Ectodermal cell (in vitro differentiated cells): ENCODE results near the gene ICOS. TPM values are rescaled to one million over a fixed set of nuclear protein-coding genes. Genes with fewer than 3 reads are reported as not detected.

Experiments used
- H3K27ac ChIP-seq: 2 replicates; pipeline ENCODE4 v1.7.0; 2013; ENCODE audit warnings: mild to moderate bottlenecking, low read depth, low read length; ENCODE audit not compliant: insufficient read depth, poor library complexity, severe bottlenecking
- H3K27me3 ChIP-seq: 2 replicates; pipeline ENCODE4 v1.7.0; 2013; ENCODE audit warnings: mild to moderate bottlenecking, low read length; ENCODE audit not compliant: insufficient read depth, control insufficient read depth, poor library complexity, severe bottlenecking
- H3K36me3 ChIP-seq: one replicate; pipeline ENCODE4 v1.7.0; 2013; ENCODE audit warnings: low read length; ENCODE audit not compliant: control insufficient read depth, insufficient read depth
- H3K4me1 ChIP-seq: one replicate; pipeline ENCODE4 v1.7.0; 2013; ENCODE audit warnings: low read length; ENCODE audit not compliant: control insufficient read depth, insufficient read depth
- H3K4me3 ChIP-seq: 2 replicates; pipeline ENCODE4 v1.7.0; 2013; ENCODE audit warnings: low read depth, low read length, control low read depth; ENCODE audit not compliant: insufficient read depth
- H3K9me3 ChIP-seq: 2 replicates; pipeline ENCODE4 v1.7.0; 2013; ENCODE audit warnings: mild to moderate bottlenecking, low read length, moderate library complexity; ENCODE audit not compliant: control insufficient read depth
- WGBS, 2 experiments: methylation state at CpG; one replicate each; pipeline ENCODE4 v1.1.7; 2013; ENCODE audit warnings: missing lambda C conversion rate in 2 of 2; 5-methylcytosine and 5-hydroxymethylcytosine counted together
- polyA plus RNA-seq, 4 experiments: library from polyadenylated mRNA; stranded (reverse); fragments of 50-300 nt; gene quantifications; one replicate each; pipeline ENCODE4 v1.2.3, GENCODE V29; 2013

The ICOS gene, protein sequence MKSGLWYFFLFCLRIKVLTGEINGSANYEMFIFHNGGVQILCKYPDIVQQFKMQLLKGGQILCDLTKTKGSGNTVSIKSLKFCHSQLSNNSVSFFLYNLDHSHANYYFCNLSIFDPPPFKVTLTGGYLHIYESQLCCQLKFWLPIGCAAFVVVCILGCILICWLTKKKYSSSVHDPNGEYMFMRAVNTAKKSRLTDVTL
- not detected for polyA plus RNA-seq (2013, experiment 1 of 4)
- not detected for polyA plus RNA-seq (2013, experiment 2 of 4)
- polyA plus RNA-seq (2013, experiment 3 of 4) = not detected
- polyA plus RNA-seq (2013, experiment 4 of 4) = not detected

GRCh38 chr2:203936535-203936934, at the start of gene ICOS:
ICOS (plus strand) TSS chr2:203936763; CDS start chr2:203936815, 52 bp downstream.
- Histone ChIP-seq H3K9me3 (no peaks in the 10 kb centered on the region), H3K27me3 (no peaks in the 10 kb centered on the region), H3K4me1 (no peaks in the 10 kb centered on the region), H3K36me3 (no peaks in the 10 kb centered on the region), H3K27ac (no peak within 1 kb of the TSS), H3K4me3 (no peak within 1 kb of the TSS)
- WGBS, 2 experiments = 87 to 93% methylated on average over 4 to 5 of the region's 5 CpGs

- Histone ChIP-seq H3K4me3 (no peak overlapping the region), H3K27ac (no peak overlapping the region), H3K36me3 (no peaks in the 10 kb centered on the region), H3K9me3 (no peaks in the 10 kb centered on the region), H3K4me1 (no peaks in the 10 kb centered on the region), H3K27me3 (no peaks in the 10 kb centered on the region)
Observed at GRCh38 chr2:203887677-203888076, 48.9 kb upstream of the ICOS start.

GRCh38 chr2:203889542-203889941, 47.0 kb upstream of the ICOS start:
- no peaks in the 10 kb centered on the region for H3K4me1 ChIP-seq
- WGBS, 2 experiments = 93 to 100% methylated on average over 1 of the region's 1 CpG
- no peaks in the 10 kb centered on the region for H3K9me3 ChIP-seq
- H3K27me3 ChIP-seq = no peaks in the 10 kb centered on the region
- H3K27ac ChIP-seq = no peak overlapping the region
- H3K36me3 ChIP-seq = no peaks in the 10 kb centered on the region
- no peak overlapping the region for H3K4me3 ChIP-seq

DNA sequence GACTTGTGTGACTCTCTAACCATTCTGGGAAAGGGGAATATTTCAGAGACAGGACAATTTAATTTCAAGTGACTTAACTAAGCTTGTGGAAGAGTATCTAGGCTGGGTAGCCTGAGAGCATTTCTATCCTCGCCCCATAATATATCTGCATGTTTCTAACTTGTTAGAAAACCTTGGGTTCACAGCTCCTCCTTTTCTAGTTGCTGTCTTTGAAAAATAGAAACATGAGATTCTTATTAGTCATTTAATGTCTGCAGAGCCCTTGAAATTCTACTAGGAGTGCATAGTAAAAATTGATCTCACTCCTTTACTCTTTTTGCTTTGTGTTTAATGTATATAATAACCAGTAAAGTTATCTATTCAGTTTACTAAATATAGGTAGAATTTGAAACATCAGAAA, 46.6 kb upstream of the ICOS start:
- Histone ChIP-seq H3K4me1 (no peaks in the 10 kb centered on the region), H3K27ac (no peak overlapping the region), H3K27me3 (no peaks in the 10 kb centered on the region), H3K36me3 (no peaks in the 10 kb centered on the region), H3K4me3 (no peak overlapping the region), H3K9me3 (no peaks in the 10 kb centered on the region)
- WGBS, 2 experiments = 78 to 90% methylated on average over 1 of the region's 1 CpG

DNA sequence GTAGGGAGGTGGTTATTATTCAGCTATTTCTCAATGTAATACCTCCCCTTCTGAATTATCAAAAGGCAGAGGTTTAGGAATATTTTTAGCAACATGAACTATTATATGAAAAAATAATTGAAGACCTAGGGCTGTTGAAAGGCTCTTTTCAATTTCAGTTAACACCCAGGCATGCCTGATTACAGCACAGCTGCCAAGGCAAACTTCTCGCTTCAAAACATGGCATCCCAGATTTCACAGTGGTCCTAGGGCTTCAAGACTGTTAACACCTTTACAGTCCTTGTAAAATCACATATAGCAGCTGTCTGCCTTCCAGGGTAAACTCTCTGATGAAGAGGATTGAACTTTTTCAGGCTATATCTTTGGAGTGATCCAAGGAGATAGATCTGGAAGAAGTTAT, 45.8 kb upstream of the ICOS start:
- no peaks in the 10 kb centered on the region for H3K4me1 ChIP-seq
- H3K27ac ChIP-seq = no peak overlapping the region
- no peaks in the 10 kb centered on the region for H3K9me3 ChIP-seq
- H3K36me3 ChIP-seq = no peaks in the 10 kb centered on the region
- H3K27me3 ChIP-seq = no peaks in the 10 kb centered on the region
- 91 to 93% methylated on average over 1 of the region's 1 CpG for WGBS, 2 experiments
- no peak overlapping the region for H3K4me3 ChIP-seq

GRCh38 chr2:203891474-203891873, 45.1 kb upstream of the ICOS start:
- Histone ChIP-seq H3K36me3 (no peaks in the 10 kb centered on the region), H3K27ac (no peak overlapping the region), H3K27me3 (no peaks in the 10 kb centered on the region), H3K9me3 (no peaks in the 10 kb centered on the region), H3K4me3 (no peak overlapping the region), H3K4me1 (no peaks in the 10 kb centered on the region)
- WGBS, 2 experiments = 96 to 100% methylated on average over 2 of the region's 2 CpGs

DNA sequence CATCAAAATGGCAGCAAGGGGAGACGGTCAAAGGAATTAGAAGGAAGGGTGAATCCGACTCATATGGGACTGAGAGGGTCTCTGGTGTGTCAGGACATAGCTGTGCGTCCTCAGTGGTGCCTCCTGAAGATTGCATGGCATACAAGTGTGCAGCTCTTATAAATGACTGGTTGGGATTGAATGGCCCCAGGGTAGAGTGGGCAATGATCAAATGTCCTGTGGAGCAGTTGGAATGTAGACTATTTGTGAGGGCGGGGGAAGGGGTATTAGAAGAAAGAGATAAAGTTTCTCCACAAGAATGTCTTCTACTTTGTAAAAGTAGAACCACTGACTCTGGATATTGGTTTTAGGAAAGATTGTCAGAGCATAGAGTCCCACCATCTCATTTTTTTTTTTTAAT, 44.4 kb upstream of the ICOS start:
- Histone ChIP-seq H3K36me3 (no peaks in the 10 kb centered on the region), H3K9me3 (no peaks in the 10 kb centered on the region), H3K27me3 (no peaks in the 10 kb centered on the region), H3K4me3 (no peak overlapping the region), H3K27ac (no peak overlapping the region), H3K4me1 (no peaks in the 10 kb centered on the region)
- WGBS, 2 experiments = 91 to 94% methylated on average over 4 of the region's 4 CpGs

GRCh38 chr2:203893401-203893800, 43.2 kb upstream of the ICOS start:
- no peaks in the 10 kb centered on the region for H3K9me3 ChIP-seq
- H3K27me3 ChIP-seq = no peaks in the 10 kb centered on the region
- H3K4me1 ChIP-seq = no peaks in the 10 kb centered on the region
- no peak overlapping the region for H3K4me3 ChIP-seq
- no peak overlapping the region for H3K27ac ChIP-seq
- H3K36me3 ChIP-seq = no peaks in the 10 kb centered on the region

DNA sequence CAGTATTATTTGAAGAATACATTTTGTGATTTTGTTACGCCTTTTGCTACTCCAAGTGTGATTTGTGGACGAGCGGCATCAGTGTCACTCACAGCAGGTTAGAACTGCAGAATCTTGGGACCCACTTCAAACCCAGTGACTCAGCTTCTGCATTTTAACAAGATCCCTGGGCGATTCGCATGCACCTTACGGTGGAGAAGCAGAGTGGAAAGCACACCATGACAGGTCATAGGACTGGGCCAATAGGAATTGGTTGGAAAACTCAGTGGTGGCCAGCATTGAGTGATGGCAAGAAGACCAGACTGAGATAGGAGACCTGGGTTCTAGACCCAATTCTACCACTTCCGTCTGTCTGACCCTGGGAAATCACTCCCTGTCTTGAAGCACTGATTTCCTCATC, 42.7 kb upstream of the ICOS start:
- Histone ChIP-seq H3K9me3 (no peaks in the 10 kb centered on the region), H3K27me3 (no peaks in the 10 kb centered on the region), H3K4me3 (no peak overlapping the region), H3K4me1 (no peaks in the 10 kb centered on the region), H3K27ac (no peak overlapping the region), H3K36me3 (no peaks in the 10 kb centered on the region)
- 94 to 96% methylated on average over 7 of the region's 7 CpGs for WGBS, 2 experiments

GRCh38 chr2:203894262-203894661, 42.3 kb upstream of the ICOS start:
- no peak overlapping the region for H3K4me3 ChIP-seq
- 88 to 96% methylated on average over 1 of the region's 1 CpG for WGBS, 2 experiments
- H3K36me3 ChIP-seq = no peaks in the 10 kb centered on the region

GRCh38 chr2:203897544-203897943, 39.0 kb upstream of the ICOS start:
- H3K9me3 ChIP-seq = no peaks in the 10 kb centered on the region
- no peaks in the 10 kb centered on the region for H3K4me1 ChIP-seq
- H3K27me3 ChIP-seq = no peaks in the 10 kb centered on the region
- no peak overlapping the region for H3K27ac ChIP-seq
- no peaks in the 10 kb centered on the region for H3K36me3 ChIP-seq
- H3K4me3 ChIP-seq = no peak overlapping the region
- 84 to 86% methylated on average over 2 of the region's 2 CpGs for WGBS, 2 experiments

More at GRCh38 chr2:203894262-203894661, 42.3 kb upstream of the ICOS start:
- Histone ChIP-seq H3K27me3 (no peaks in the 10 kb centered on the region), H3K4me1 (no peaks in the 10 kb centered on the region), H3K9me3 (no peaks in the 10 kb centered on the region), H3K27ac (no peak overlapping the region)
